ENCODE measurements around the gene MYOG. TPM values are rescaled to one million over a fixed set of nuclear protein-coding genes. Genes with fewer than 3 reads are reported as not detected.

Gene MYOG
- total and polyA plus RNA-seq, 2 donors (not counting 1 experiment from before 2014, with no cell fraction given) = not detected

- Mint-ChIP-seq H3K9me3 (ENCODE audit: insufficient read depth) (no peaks in the 10 kb centered on the region), H3K4me1 (peaks cover 9% of the 10 kb centered on the region), H3K27me3 (peaks cover 85% of the 10 kb centered on the region), H3K27ac (no peak overlapping the region), H3K4me3 (no peak overlapping the region)
- Histone ChIP-seq H3K9me3 (ENCODE audit: control extremely low read depth in 1 of 3, control insufficient read depth in 2 of 3, insufficient read depth in 1 of 3, low read length in 2 of 3) (no peaks in the 10 kb centered on the region), H3K4me2 (replicated peaks; ENCODE audit: low read depth, low read length, poor library complexity, severe bottlenecking) (no peak overlapping the region), H3K79me2 (ENCODE audit: control insufficient read depth, insufficient read depth, low read length) (no peaks in the 10 kb centered on the region), H3K27me3 (replicated peaks in 1 of 4; ENCODE audit: control extremely low read depth in 1 of 4, control insufficient read depth in 3 of 4, insufficient read depth in 4 of 4, low read length in 3 of 4) (peaks cover 0 to 40% (median 21%) of the 10 kb centered on the region in 4 experiments), H3K27ac (ENCODE audit: low read length in 2 of 2) (no peak overlapping the region), H3K9ac (ENCODE audit: low read length) (no peak overlapping the region), H4K20me1 (ENCODE audit: control insufficient read depth, insufficient read depth, low read length, poor library complexity, severe bottlenecking) (no peaks in the 10 kb centered on the region), H3K36me3 (replicated peaks in 1 of 2; ENCODE audit: control extremely low read depth in 1 of 2, control insufficient read depth in 1 of 2, extremely low read depth in 1 of 2, insufficient read depth in 2 of 2, low read length in 1 of 2) (no peaks in the 10 kb centered on the region), H3K4me1 (ENCODE audit: control insufficient read depth in 2 of 2, insufficient read depth in 2 of 2, low read length in 2 of 2) (peaks cover 0 to under 1% of the 10 kb centered on the region in 2 donors), H3K4me3 (ENCODE audit: control extremely low read depth in 1 of 5, extremely low read depth in 1 of 5, insufficient read depth in 1 of 5, low read depth in 2 of 5, low read length in 4 of 5) (no peak overlapping the region), H2AFZ (ENCODE audit: insufficient read depth, low read depth, low read length, poor library complexity, severe bottlenecking) (no peak overlapping the region)
- TF ChIP-seq EZH2 (IDR thresholded peaks at IDR 0.05; ENCODE audit: borderline replicate concordance, insufficient read depth, low read depth, low read length, poor library complexity, severe bottlenecking) (no peak), CTCF (IDR thresholded peaks at IDR 0.05) (no peak)
- intact Hi-C loops (cut with micrococcal nuclease) = no loop called here
- ChIA-PET CTCF (no interaction called here), POLR2A (no interaction called here)
- DNase-seq (no peak), ATAC-seq (ENCODE audit: low read depth) (no peak)
- 100% methylated on average over 2 of the region's 2 CpGs for WGBS (ENCODE audit: insufficient coverage)
These were observed 36.3 kb upstream of the MYOG start for GRCh38 chr1:203122159-203122558.

DNA sequence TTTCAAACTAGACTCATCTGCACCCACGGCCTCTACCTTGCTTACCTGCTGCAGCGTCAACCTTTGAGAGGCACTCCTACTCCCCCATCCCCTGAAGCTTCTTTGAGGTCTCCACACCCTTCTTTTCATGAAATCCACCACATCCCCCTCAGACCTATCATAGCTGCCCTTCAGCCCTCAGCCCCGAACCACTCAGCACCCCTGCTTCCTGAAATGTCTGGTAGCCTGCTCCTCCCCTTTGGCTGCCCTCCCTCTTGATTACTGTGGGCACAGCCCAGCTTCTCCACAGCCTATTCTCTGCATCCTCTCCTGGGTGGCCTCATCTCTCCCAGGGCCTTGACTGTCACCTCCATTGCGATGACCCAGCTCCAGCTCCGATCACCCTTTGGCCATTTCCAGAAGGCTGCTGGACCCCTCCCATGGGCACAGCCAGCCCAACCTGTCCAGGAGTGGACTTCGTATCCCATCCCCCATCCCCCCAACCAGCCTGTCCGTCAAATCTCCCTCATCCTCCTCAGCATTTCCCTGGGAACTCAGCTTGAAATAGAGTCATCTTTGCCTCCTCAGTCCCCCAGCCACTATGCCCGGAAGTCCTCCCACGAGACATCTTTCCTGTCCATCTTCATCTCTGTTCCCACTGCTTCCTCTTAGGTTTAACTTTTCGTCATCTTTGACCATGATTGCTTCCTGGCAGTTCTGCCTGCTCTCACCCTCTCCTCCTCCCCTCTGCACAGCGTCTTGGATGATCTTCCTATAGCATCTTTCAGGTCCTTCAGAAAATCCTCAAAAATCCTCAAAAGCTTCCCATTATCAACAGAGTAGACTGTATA, 35.6 kb upstream of the MYOG start:
- Mint-ChIP-seq H3K4me3 (no peak overlapping the region), H3K9me3 (ENCODE audit: insufficient read depth) (no peaks in the 10 kb centered on the region), H3K4me1 (peaks cover 5% of the 10 kb centered on the region), H3K27ac (no peak overlapping the region), H3K27me3 (peaks cover 81% of the 10 kb centered on the region)
- Histone ChIP-seq H2AFZ (ENCODE audit: insufficient read depth, low read depth, low read length, poor library complexity, severe bottlenecking) (no peak overlapping the region), H3K9ac (ENCODE audit: low read length) (no peak overlapping the region), H3K4me3 (ENCODE audit: control extremely low read depth in 1 of 5, extremely low read depth in 1 of 5, insufficient read depth in 1 of 5, low read depth in 2 of 5, low read length in 4 of 5) (no peak overlapping the region), H3K4me2 (replicated peaks; ENCODE audit: low read depth, low read length, poor library complexity, severe bottlenecking) (no peak overlapping the region), H3K36me3 (replicated peaks in 1 of 2; ENCODE audit: control extremely low read depth in 1 of 2, control insufficient read depth in 1 of 2, extremely low read depth in 1 of 2, insufficient read depth in 2 of 2, low read length in 1 of 2) (no peaks in the 10 kb centered on the region), H4K20me1 (ENCODE audit: control insufficient read depth, insufficient read depth, low read length, poor library complexity, severe bottlenecking) (no peaks in the 10 kb centered on the region), H3K27me3 (replicated peaks in 1 of 4; ENCODE audit: control extremely low read depth in 1 of 4, control insufficient read depth in 3 of 4, insufficient read depth in 4 of 4, low read length in 3 of 4) (peaks cover 0 to 40% (median 15%) of the 10 kb centered on the region in 4 experiments), H3K79me2 (ENCODE audit: control insufficient read depth, insufficient read depth, low read length) (no peaks in the 10 kb centered on the region), H3K27ac (ENCODE audit: low read length in 2 of 2) (no peak overlapping the region), H3K4me1 (ENCODE audit: control insufficient read depth in 2 of 2, insufficient read depth in 2 of 2, low read length in 2 of 2) (no peaks in the 10 kb centered on the region), H3K9me3 (ENCODE audit: control extremely low read depth in 1 of 3, control insufficient read depth in 2 of 3, insufficient read depth in 1 of 3, low read length in 2 of 3) (no peaks in the 10 kb centered on the region)
- CTCF ChIA-PET = no interaction called here
- DNase-seq = no peak
- POLR2A ChIA-PET = no interaction called here
- ATAC-seq (ENCODE audit: low read depth) = no peak
- 37% methylated on average over 11 of the region's 11 CpGs for WGBS (ENCODE audit: insufficient coverage)
- TF ChIP-seq CTCF (IDR thresholded peaks at IDR 0.05) (no peak), EZH2 (IDR thresholded peaks at IDR 0.05; ENCODE audit: borderline replicate concordance, insufficient read depth, low read depth, low read length, poor library complexity, severe bottlenecking) (no peak)
- intact Hi-C loops (cut with micrococcal nuclease) = no loop called here
